ENCODE measurements around the gene POU2F1. TPM values are rescaled to one million over a fixed set of nuclear protein-coding genes. Genes with fewer than 3 reads are reported as not detected.

Gene POU2F1
- total and polyA plus RNA-seq, 2 experiments from 2014 or later: 38.8 to 66.1 TPM

DNA sequence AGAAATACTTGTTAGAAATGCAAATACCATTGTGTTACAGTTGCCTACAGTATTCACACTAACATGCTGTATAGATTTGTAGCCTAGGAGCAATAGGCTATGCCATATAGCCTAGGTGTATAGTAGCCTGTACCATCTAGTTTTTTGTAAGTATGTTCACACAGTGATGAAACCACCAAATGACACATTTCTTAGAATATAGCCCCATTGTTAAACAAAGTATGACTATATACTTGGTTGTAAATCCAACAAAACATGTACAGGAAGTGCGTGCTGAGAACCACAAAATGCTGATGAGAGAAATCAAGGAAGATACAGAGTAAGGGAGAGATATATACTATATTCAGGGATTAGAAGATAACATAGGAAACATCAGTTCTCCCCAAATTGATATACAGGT is 92.2 kb downstream of the POU2F1 start:
- Histone ChIP-seq H3K4me2 (no peak overlapping the region), H3K27me3 (ENCODE audit: insufficient read depth) (no peaks in the 10 kb centered on the region), H3K9me2 (ENCODE audit: insufficient read depth) (no peaks in the 10 kb centered on the region), H3K4me3 (no peak overlapping the region), H2AFZ (no peak overlapping the region), H4K20me1 (replicated peaks; ENCODE audit: insufficient read depth) (peaks cover 5% of the 10 kb centered on the region; the same call in 1 of the 2 replicates), H3K27ac (ENCODE audit: low read depth) (no peak overlapping the region), H3K4me1 (ENCODE audit: insufficient read depth) (no peaks in the 10 kb centered on the region), H3K36me3 (ENCODE audit: insufficient read depth) (peaks cover 7% of the 10 kb centered on the region), H3F3A (replicated peaks; ENCODE audit: low read depth) (no peaks in the 10 kb centered on the region), H3K79me2 (replicated peaks; ENCODE audit: insufficient read depth) (peaks cover 93% of the 10 kb centered on the region)
- no peak for TF ChIP-seq STAT1 (IDR thresholded peaks at IDR 0.05; ENCODE audit: unreplicated experiment)
- TF ChIP-seq, protein P1, sequence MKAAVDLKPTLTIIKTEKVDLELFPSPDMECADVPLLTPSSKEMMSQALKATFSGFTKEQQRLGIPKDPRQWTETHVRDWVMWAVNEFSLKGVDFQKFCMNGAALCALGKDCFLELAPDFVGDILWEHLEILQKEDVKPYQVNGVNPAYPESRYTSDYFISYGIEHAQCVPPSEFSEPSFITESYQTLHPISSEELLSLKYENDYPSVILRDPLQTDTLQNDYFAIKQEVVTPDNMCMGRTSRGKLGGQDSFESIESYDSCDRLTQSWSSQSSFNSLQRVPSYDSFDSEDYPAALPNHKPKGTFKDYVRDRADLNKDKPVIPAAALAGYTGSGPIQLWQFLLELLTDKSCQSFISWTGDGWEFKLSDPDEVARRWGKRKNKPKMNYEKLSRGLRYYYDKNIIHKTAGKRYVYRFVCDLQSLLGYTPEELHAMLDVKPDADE (IDR thresholded peaks at IDR 0.05): no peak
- TF ChIP-seq, protein P2, sequence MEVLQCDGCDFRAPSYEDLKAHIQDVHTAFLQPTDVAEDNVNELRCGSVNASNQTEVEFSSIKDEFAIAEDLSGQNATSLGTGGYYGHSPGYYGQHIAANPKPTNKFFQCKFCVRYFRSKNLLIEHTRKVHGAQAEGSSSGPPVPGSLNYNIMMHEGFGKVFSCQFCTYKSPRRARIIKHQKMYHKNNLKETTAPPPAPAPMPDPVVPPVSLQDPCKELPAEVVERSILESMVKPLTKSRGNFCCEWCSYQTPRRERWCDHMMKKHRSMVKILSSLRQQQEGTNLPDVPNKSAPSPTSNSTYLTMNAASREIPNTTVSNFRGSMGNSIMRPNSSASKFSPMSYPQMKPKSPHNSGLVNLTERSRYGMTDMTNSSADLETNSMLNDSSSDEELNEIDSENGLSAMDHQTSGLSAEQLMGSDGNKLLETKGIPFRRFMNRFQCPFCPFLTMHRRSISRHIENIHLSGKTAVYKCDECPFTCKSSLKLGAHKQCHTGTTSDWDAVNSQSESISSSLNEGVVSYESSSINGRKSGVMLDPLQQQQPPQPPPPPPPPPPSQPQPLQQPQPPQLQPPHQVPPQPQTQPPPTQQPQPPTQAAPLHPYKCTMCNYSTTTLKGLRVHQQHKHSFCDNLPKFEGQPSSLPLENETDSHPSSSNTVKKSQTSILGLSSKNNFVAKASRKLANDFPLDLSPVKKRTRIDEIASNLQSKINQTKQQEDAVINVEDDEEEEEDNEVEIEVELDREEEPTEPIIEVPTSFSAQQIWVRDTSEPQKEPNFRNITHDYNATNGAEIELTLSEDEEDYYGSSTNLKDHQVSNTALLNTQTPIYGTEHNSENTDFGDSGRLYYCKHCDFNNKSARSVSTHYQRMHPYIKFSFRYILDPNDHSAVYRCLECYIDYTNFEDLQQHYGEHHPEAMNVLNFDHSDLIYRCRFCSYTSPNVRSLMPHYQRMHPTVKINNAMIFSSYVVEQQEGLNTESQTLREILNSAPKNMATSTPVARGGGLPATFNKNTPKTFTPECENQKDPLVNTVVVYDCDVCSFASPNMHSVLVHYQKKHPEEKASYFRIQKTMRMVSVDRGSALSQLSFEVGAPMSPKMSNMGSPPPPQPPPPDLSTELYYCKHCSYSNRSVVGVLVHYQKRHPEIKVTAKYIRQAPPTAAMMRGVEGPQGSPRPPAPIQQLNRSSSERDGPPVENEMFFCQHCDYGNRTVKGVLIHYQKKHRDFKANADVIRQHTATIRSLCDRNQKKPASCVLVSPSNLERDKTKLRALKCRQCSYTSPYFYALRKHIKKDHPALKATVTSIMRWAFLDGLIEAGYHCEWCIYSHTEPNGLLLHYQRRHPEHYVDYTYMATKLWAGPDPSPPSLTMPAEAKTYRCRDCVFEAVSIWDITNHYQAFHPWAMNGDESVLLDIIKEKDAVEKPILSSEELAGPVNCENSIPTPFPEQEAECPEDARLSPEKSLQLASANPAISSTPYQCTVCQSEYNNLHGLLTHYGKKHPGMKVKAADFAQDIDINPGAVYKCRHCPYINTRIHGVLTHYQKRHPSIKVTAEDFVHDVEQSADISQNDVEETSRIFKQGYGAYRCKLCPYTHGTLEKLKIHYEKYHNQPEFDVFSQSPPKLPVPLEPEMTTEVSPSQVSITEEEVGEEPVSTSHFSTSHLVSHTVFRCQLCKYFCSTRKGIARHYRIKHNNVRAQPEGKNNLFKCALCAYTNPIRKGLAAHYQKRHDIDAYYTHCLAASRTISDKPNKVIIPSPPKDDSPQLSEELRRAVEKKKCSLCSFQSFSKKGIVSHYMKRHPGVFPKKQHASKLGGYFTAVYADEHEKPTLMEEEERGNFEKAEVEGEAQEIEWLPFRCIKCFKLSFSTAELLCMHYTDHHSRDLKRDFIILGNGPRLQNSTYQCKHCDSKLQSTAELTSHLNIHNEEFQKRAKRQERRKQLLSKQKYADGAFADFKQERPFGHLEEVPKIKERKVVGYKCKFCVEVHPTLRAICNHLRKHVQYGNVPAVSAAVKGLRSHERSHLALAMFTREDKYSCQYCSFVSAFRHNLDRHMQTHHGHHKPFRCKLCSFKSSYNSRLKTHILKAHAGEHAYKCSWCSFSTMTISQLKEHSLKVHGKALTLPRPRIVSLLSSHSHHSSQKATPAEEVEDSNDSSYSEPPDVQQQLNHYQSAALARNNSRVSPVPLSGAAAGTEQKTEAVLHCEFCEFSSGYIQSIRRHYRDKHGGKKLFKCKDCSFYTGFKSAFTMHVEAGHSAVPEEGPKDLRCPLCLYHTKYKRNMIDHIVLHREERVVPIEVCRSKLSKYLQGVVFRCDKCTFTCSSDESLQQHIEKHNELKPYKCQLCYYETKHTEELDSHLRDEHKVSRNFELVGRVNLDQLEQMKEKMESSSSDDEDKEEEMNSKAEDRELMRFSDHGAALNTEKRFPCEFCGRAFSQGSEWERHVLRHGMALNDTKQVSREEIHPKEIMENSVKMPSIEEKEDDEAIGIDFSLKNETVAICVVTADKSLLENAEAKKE (CRISPR knock-in tag; IDR thresholded peaks at IDR 0.05): no peak
- TF ChIP-seq, protein P3, sequence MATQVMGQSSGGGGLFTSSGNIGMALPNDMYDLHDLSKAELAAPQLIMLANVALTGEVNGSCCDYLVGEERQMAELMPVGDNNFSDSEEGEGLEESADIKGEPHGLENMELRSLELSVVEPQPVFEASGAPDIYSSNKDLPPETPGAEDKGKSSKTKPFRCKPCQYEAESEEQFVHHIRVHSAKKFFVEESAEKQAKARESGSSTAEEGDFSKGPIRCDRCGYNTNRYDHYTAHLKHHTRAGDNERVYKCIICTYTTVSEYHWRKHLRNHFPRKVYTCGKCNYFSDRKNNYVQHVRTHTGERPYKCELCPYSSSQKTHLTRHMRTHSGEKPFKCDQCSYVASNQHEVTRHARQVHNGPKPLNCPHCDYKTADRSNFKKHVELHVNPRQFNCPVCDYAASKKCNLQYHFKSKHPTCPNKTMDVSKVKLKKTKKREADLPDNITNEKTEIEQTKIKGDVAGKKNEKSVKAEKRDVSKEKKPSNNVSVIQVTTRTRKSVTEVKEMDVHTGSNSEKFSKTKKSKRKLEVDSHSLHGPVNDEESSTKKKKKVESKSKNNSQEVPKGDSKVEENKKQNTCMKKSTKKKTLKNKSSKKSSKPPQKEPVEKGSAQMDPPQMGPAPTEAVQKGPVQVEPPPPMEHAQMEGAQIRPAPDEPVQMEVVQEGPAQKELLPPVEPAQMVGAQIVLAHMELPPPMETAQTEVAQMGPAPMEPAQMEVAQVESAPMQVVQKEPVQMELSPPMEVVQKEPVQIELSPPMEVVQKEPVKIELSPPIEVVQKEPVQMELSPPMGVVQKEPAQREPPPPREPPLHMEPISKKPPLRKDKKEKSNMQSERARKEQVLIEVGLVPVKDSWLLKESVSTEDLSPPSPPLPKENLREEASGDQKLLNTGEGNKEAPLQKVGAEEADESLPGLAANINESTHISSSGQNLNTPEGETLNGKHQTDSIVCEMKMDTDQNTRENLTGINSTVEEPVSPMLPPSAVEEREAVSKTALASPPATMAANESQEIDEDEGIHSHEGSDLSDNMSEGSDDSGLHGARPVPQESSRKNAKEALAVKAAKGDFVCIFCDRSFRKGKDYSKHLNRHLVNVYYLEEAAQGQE (IDR thresholded peaks at IDR 0.05; ENCODE audit: unreplicated experiment): no peak
- no peak for TF ChIP-seq CREB1 (CRISPR knock-in tag; IDR thresholded peaks at IDR 0.05; ENCODE audit: low read depth)
- no peak for TF ChIP-seq EZH2 (IDR thresholded peaks at IDR 0.05; ENCODE audit: low read depth, unreplicated experiment)
- no peak for TF ChIP-seq ZNF331 (CRISPR knock-in tag; IDR thresholded peaks at IDR 0.05; ENCODE audit: low read depth)
- no peak for TF ChIP-seq NANOG (IDR thresholded peaks at IDR 0.05; ENCODE audit: borderline replicate concordance)
- TF ChIP-seq EZH2phosphoT487 (IDR thresholded peaks at IDR 0.05; ENCODE audit: unreplicated experiment): no peak
- TF ChIP-seq JUNB (IDR thresholded peaks at IDR 0.05; ENCODE audit: unreplicated experiment): no peak
- TF ChIP-seq POLR2AphosphoS5 (IDR thresholded peaks at IDR 0.05; ENCODE audit: low read depth): no peak
- TF ChIP-seq, protein P4, sequence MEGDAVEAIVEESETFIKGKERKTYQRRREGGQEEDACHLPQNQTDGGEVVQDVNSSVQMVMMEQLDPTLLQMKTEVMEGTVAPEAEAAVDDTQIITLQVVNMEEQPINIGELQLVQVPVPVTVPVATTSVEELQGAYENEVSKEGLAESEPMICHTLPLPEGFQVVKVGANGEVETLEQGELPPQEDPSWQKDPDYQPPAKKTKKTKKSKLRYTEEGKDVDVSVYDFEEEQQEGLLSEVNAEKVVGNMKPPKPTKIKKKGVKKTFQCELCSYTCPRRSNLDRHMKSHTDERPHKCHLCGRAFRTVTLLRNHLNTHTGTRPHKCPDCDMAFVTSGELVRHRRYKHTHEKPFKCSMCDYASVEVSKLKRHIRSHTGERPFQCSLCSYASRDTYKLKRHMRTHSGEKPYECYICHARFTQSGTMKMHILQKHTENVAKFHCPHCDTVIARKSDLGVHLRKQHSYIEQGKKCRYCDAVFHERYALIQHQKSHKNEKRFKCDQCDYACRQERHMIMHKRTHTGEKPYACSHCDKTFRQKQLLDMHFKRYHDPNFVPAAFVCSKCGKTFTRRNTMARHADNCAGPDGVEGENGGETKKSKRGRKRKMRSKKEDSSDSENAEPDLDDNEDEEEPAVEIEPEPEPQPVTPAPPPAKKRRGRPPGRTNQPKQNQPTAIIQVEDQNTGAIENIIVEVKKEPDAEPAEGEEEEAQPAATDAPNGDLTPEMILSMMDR (conservative IDR thresholded peaks at IDR 0.05; ENCODE audit: low read depth in 2 of 2): no peak
- no peak for TF ChIP-seq ZNF114 (CRISPR knock-in tag; IDR thresholded peaks at IDR 0.05)
- no peak overlapping the region for H3K27ac Mint-ChIP-seq
- ATAC-seq (no peak), DNase-seq (ENCODE audit: low spot score) (no peak)
- H3K27me3 Mint-ChIP-seq (ENCODE audit: insufficient read depth, low read depth, poor library complexity): peaks cover 7% of the 10 kb centered on the region
- H3K9me3 Mint-ChIP-seq: peaks cover 27% of the 10 kb centered on the region
- peaks cover 42% of the 10 kb centered on the region for H3K36me3 Mint-ChIP-seq (ENCODE audit: low read depth)
- H3K4me1 Mint-ChIP-seq: peaks cover 2% of the 10 kb centered on the region; the same call in 1 of the 3 replicates
- H3K4me3 Mint-ChIP-seq: no peak overlapping the region
